HG02610 (cell line): ENCODE data around the gene CTBP1.

Experiments used
- ATAC-seq: cut with Tn5 transposase; IDR thresholded peaks from one replicate; pipeline ENCODE4 v1.9.1; 2021; ENCODE audit warnings: mild to moderate bottlenecking, moderate library complexity; ENCODE audit not compliant: unreplicated experiment

Gene CTBP1

DNA sequence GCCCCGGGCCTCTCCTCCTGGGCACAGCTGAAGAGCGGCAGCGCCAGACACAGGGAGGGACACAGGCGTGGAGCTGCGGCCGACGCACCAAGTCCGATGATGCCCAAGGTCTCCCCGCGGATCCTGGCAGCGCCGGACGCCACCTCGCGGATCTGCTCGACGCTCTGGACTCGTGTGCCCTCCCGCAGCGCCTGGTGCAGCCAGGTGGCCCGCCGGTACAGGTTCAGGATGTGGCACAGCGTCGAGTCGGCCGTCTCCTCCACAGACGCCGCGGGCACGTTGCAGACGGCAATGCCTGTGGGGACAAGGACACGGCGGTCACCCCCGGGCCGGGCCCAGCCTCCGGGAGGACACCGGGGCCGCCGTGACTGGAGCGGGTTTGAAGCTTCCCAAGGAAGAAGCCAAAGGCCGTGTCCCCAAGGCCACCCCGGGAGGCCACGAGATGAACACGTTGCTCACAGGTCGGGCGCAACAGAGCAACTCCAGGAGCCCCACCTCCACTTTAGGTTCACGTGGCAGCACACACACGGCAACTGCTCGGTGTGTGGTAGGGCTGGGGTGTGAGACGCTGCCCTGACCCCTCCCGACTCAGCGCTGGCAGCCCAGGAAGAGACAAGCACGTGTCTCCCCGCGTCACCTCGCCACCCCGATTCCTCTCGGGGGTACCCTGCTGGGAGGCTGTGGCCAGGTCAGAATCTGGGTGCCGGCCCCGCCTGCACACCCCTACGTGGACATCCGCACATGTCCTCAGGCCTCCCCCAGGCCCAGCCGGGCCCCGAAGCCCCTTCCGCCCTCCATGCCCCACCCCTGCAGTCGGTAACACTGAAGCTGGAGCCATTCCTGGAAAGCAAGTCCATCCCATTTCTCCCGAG, 23.4 kb downstream of the CTBP1 start:
- ATAC-seq = no peak

DNA sequence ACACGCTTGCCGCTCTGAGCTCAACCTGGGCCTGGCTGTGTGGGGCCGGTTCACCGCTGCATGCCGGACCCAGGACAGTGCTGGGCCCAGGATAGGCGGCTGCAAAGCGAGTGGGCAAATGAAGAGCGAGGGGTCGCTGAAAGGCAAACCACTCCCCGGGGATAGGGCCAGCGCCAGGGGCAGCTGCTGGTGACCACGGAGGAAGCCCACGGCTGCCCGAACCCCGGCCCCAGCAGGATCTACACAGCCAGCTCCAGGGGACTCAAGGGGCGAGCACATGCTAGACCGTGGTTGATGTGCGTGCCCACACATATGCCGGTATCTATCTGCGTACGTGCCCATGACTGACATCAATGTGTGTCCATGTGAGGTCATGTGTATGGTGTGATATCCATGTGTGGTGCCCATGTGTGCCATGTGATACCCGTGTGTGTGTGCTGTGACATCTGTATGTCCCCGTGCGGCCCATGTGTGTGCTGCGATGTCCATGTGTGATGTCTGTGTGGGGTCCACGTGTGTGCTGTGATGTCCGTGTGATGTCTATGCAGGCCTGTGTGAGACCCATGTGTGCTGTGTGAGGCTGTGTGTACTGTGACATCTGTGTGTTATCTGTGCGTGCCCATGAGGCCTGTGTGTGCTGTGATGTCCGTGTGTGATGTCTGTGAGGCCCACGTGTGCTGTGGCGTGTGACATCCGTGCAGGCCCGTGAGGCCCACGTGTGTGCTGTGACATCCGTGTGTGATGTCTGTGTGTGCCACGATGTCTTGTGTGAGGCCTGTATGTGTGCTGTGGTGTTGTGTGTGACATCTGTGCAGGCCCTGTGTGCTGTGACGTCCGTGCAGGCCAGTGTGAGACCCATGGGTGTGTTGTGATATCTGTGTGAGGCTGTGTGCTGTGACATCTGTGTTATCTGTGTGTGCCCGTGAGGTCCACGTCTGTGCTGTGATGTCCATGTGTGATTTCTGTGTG, 24.8 kb downstream of the CTBP1 start:
- no peak for ATAC-seq

DNA sequence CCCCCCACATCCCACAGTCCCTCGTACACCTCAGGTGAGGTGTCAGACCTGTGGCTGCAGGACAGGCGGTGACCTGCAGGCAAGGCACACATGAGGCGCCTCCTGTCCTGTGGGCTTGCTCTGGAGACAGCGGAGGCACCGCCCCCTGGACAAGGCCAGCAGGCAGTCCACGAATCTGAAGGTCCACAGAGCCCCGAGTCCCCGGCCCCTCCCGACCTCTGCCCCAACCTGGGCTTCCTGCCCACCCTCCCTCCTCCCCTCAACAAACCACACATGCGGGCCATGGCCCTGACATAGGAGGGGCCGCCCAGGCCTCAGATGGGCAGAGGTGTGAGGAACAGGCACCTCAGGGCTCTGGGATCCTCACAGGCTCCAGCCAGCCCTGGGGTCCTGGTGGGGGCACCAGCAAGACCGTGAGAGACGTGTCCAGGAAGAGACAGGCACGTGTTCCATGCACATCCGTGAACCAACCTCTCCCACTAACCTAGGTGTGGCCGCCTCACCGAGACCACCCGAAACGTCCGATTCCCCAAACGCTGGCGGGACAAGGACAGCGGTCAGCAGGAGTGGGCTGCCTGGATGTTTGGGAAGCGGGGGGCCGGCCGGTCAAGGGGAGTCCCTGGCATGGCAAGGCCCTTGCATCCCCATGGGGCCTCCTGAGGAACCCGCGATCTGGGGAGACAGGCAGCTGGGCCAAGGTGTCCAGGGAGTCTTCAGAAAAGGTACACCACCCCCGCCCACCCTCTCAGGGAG, 25.8 kb downstream of the CTBP1 start:
- ATAC-seq = no peak

DNA sequence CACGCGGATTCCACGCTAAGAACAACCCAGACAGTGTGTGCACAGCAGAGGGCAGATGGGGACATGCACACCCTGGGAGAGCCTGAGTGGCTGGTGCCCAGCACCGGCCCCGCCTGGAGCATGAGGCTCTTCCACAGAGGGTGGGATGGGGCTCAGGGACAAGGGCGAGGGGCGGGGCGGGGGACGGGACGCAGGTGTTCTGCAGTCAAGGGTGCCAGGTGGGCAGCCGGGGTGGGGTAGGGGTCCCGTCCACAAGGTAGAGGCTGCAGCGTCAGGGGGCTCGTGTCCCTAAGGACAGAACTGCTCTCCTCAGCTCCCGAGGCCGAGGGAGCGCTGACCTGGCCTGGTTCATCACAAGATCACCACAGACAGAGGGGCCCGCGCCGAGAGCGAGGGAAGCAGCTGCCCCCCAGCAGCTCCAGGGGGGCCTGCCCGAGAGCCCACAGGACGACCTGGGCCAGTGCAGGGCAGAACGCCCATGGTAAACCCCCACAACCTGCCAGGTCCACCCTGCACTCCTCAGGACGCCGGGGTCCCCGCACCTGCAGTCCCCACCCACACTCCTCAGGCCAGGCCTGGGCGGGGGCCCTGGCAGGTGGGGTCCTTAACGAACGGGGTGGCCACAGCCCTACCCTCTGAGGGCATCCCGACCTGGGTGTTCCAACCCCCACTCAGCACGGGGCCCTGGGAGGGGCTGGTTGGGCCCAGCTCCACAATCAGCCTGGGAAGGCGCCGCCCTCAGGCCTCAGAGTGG, 26.7 kb downstream of the CTBP1 start:
- ATAC-seq = no peak

DNA sequence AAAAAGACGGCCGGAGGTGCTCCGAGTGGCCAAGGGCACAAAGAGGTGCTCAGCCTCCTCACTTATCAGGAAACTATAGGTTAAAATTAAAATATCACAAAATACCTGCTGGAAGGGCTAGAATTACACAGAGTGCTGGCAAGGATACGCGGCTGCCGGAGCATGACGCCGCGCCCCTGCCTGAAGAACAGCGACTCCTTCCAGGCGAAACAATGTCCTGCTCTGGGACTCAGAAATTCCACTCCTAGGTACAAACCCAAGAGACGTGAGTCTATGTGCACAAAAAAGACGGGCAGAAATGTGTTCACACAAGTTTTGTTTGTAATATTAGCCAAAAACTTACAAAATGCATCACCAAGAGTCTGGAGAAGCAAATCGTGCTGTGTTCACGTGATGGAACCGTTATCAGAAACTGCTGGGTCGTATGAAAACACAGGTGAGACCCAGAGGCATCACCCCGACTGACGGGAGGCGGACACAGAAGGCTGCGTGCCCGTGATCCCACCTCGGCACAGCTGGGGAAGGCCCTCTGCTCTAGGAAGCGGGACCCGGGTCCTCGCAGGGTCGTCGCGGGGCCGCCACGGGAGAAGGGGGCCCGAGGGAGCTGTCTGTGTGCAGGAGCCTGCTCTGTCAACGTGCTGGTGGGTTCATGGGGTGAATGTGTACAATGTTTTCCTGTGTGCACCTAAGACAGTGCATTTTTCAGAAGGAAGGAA, 27.6 kb downstream of the CTBP1 start:
- no peak for ATAC-seq

DNA sequence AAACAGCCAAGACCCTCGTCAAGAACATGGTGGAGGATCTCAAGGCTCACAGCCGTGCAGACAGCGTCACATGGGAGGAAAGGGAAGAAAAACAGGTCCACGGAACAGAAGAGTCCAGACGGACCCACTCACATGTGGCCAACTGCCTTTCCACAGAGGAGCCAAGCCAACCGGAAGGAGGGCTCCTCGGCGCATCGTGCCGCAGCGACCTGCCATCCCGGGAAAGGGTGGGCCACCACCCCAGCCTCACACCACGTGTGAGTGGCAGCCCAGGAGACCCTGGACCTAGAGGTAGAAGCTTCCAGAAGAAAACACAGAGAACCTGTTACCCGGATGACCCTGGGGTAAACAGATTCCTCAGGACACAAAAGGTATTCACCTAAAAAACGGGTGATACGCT, 28.4 kb downstream of the CTBP1 start:
- no peak for ATAC-seq

DNA sequence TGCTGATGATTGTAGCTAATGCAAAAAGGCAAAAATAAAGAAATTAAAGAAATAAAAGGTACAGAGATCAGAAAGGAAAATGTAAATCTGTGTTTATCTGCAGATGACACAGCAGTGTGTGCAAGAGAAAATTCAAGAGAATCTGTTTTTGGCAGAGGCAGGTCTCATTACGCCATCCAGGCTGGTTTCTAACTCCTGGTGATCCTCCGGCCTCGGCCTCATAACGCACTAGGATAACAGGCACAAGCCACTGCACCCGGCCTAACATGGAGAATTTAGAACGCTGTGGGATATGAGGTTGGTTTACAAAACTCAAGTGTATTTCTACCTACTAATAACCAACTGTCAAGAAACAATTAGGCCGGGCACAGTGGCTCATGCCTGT, 29.4 kb downstream of the CTBP1 start:
- ATAC-seq = no peak

DNA sequence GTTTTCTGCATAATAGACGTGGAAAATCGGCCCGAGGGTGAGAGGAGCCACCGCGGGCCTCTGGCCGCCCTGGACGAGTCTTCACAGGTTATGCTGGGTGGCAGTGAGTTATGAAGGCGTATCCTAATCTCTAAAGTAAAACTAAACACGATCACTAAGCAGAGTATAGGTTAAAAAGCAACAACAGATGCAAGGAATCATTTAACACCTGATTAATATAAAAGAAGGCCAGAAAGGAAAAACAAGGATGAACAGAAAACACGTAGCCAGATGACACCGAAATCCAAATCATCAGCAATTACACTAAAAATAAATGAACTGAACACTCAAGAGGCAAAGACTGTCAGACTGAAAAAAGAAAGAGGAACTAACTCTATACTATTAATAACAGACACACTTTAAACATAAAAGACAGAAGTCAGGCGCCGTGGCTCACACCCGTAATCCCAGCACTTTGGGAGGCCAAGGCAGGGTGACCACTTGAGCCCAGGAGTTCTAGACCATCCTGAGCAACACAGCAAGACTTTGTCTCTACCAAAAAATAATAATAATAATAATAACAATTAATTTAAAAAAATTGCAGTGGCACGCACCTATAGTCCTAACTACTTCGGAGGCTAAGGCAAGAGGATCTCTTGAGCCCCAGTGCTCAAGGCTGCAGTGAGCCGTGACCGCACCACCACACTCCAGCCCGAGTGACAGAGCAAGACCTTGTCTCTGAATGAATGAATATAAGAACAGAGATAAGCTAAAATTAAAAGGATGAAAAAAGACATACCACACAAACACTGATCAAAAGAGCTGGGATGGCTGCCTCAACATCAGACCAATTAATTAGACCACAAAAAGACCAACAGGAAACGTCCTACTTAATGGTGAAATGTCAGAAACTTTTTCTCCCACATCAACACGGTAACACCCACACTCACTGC, 30.0 kb downstream of the CTBP1 start:
- peak; percentile 74 for ATAC-seq

DNA sequence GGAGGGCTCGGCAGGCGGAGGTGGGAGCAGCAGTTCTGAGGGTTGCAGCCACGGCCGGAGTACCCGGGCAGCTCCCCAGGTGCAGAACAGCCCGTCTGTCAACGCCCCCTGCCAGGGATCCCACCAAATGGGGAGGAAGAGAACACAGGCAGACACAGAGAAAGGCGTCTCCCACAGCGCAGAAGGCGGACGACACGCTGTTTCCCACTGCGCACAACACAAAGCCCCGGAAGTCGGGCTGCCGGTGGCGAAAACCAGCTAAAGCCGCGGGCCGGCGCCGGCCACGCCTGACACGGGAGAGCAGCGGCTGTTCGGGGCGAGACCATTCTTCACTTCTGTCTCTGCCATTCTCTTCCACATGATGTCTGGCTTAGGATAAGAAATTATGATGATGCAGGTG, 31.6 kb downstream of the CTBP1 start:
- ATAC-seq = no peak

DNA sequence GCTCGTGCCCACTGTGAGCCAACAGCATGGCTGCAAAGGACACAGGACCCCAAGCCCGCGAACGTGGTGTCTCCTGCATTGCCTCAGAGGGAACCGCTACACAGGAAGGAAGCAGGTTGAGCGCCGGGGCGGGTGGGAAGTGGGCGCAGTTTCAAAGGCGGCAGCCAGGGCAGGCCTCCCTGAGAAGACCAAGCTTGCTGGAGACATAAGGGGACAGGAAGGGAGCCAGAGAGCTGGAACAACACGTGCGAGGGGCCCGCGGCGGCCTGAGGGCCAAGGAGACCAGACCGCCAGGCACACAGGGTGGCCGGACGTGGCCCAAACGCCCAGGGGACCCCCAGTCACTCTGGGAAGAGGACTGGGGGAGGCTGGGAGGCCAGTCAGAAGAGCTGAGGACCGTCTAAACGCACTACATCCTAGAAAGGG, 32.0 kb downstream of the CTBP1 start:
- ATAC-seq = no peak

DNA sequence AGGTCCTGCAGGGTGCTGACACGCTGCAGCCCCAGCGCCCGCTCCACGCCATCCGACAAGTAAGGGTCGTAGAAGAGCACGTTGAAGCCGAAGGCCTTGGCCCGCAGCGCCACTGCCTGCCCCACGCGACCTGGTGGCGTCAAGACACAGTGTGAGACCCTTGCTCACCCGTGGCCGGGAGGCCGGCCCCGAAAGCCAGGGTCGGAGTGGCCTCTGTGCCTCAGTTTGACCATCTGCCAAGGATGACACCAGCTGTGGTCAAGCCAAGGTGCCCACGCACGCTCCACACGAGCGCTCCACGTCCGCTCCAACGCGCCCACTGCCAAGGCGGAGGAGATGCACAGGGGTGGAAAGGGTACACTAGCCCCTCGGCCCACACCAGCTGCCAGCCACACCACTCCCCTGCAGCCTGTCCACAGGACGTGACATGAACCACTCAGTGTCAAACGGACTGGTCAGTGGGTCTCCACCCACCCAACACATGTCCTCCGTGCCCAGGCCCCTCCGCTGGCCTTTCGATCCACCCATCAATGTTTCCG, 32.8 kb downstream of the CTBP1 start:
- ATAC-seq = no peak

DNA sequence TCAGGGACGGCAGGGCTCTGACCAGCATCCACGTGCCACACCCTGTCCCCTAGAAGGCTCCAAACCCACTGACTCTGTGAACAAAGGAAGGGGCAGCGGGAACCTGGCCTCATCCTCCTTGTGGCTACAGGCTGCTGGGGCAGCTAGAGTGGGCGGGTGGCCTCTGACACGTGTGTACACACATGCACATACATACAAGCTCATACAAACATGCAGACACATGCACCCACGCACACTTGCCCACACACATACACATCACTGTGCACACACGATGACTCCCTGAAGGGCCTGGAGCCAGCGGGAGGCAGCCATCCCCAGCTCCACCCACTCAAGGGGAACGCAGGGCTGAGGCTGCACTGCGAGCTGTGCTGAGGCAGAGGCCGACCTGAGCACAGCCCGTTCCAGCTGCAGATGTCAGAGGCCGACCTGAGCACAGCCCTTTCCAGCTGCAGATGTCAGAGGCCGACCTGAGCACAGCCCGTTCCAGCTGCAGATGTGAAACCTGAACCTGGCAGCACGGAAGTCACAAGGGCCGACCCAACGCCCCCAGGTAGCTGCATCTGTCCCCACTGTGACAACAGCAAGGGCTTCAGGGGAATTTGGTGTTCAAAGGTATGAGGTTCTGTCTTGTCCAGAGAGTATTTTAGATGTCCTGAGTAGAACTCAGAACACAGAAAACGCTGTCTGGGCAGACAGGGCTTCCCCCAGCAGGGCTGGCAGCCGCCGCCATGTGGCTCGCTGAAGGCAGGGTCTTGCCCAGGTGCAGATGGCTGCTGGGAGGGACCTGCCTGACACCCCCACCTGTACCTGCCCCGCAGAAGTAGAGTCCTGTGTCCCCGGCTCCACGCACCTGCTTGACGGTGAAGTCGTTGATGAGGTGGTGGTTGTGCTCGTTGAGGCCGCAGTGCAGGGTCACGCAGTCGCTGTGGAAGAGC, 33.5 kb downstream of the CTBP1 start:
- ATAC-seq = no peak

DNA sequence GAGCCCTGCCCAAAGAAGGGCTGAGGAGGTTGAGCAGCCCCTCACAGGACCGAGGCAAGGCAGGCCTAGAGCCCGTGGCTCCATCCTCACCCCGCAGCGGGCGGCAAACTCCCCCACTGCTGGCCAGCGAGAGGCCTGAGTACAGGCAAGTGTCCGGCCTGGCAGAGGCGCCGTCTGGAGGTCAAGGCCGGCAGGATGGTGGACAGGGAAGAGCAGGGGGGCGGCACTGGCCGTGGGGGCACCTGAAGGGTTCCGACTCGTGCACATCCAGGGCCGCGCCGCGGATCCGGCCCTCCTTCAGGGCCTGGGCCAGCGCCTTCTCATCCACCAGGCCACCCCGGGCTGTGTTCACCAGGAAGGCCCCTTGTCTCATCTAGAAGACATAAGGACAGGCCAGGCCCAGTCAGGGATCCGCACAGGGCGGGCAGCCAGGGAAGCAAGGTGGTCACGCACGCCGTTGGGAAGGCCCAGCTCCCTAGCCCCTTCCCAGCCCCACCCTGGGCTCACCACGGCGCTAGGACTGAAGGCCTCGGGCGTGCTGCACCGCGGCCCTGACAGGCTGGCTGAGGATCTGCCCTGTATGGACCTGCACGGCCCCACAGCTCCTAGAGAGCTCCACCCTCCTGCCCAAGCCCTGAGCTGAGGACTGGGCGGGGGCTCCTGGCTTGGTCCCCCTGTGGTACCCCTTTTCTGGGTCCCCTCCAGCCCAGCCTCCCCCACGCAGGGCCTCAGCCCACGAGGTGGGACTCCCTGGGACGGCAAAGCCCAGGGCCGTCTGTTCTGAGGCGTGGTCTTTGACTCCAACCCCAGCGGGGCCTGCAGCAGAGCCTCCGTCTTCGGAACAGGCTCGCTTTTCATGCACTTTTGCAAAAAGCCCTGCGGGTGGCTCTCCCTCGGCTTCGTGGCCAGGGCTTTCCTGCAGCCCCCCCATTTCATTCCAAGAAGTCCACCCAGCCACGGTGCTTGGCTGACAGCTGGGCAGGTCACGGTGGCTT, 34.5 kb downstream of the CTBP1 start:
- no peak for ATAC-seq

DNA sequence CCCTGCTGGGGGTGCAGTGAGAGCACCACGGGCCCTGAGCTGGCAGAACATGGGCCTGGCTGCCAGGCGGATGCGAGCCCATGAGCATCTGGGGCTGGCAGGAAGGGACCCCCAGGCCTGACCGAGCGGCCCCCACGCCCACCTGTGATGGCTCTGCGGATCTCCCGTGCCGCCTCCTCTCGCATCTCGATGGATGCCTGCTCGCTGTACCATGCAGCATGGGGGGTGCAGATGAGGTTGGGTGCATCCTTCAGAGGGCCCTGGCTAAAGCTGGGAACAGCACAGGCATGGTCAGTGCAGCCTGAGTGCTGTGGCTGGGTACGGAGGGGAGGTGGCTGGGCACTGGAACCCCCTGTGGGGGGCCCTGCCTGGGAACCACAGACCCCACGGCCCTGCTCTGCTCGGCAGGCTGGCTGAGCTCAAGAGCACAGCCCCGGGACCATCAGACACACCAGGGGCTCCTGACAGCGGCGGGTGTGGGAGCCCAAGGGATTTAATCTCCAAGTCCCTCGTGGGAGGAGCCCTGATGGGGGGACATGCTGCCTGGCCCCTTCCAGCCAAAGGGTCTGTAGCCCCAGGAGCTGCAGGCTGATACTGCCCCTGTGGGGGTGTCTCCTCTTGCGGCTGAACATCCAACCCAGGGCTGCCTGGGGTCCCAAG, 35.5 kb downstream of the CTBP1 start:
- no peak for ATAC-seq

DNA sequence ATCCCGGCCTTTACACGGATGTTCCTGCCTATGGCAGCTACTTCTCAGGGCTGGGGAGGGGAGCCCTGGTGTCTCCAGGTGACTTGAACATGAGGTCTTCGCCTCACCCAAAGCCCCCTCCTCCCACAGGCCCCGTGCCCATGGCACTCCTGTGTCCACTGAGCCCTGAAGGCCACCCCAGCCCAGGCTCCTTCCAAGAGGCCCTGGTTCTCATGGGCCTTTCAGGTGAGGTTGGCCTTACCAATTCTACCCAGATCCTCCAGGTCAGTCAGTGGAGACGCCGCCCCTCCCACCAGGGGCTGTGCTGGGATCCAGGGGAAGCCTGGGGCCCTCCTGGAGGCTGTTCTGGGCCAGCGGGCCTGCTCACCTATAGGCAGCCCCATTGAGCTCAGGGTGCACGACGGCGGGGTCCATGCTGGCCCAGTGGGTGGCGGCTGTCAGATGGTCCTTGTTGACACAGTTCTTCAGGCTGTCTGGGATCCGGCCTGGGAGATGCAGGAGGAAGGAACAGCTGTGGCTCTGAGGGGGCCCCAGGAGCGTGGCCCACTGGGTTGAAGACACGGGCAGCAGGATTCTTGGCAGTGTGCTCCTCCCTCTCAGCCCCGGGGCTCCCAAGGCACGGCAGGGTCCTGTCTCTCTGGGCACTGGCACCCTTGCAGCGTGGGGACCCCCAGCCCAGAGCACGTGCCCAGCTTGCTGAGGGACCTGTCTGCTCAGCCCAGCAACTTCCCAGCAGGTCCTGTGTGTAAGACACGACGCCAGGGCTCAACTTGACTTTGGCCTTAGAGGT, 36.2 kb downstream of the CTBP1 start:
- no peak for ATAC-seq
